ENCODE measurements around the gene TSPAN15. TPM values are rescaled to one million over a fixed set of nuclear protein-coding genes. Genes with fewer than 3 reads are reported as not detected.

TSPAN15 gene
- total and polyA plus RNA-seq, 2 donors (not counting 1 experiment from before 2014, with no cell fraction given) = 0.56 to 2.6 TPM

GRCh38 chr10:69439813-69440506 lies 11.3 kb upstream of the TSPAN15 start:
- Histone ChIP-seq H3K27me3 (ENCODE audit: control insufficient read depth, insufficient read depth, low read length) (peaks cover 5% of the 10 kb centered on the region), H3K4me2 (ENCODE audit: extremely low read depth, insufficient read depth, low read length) (no peak overlapping the region), H3K4me3 (replicated peaks in 1 of 4; ENCODE audit: control extremely low read depth in 1 of 4, insufficient read depth in 1 of 4, low read depth in 3 of 4, low read length in 4 of 4) (no peak overlapping the region), H2AFZ (ENCODE audit: low read length) (no peak overlapping the region), H3K9ac (ENCODE audit: insufficient read depth, low read length) (no peak overlapping the region), H3K4me1 (ENCODE audit: control insufficient read depth, extremely low read depth, insufficient read depth, low read length) (no peaks in the 10 kb centered on the region), H3K9me3 (ENCODE audit: control insufficient read depth, insufficient read depth, low read depth, low read length) (no peaks in the 10 kb centered on the region), H4K20me1 (ENCODE audit: control insufficient read depth, extremely low read depth, insufficient read depth, low read length) (no peaks in the 10 kb centered on the region), H3K79me2 (ENCODE audit: control insufficient read depth, insufficient read depth, low read length) (no peaks in the 10 kb centered on the region), H3K27ac (ENCODE audit: insufficient read depth, low read length) (no peak overlapping the region), H3K36me3 (ENCODE audit: control insufficient read depth, insufficient read depth, low read length) (no peaks in the 10 kb centered on the region)
- peak in 1 of 2 donors; percentile 42 for DNase-seq (ENCODE audit: low read depth in 2 of 2)
- no peak for TF ChIP-seq EZH2 (IDR thresholded peaks at IDR 0.05; ENCODE audit: low read length, missing control alignments)
- TF ChIP-seq, protein P1, sequence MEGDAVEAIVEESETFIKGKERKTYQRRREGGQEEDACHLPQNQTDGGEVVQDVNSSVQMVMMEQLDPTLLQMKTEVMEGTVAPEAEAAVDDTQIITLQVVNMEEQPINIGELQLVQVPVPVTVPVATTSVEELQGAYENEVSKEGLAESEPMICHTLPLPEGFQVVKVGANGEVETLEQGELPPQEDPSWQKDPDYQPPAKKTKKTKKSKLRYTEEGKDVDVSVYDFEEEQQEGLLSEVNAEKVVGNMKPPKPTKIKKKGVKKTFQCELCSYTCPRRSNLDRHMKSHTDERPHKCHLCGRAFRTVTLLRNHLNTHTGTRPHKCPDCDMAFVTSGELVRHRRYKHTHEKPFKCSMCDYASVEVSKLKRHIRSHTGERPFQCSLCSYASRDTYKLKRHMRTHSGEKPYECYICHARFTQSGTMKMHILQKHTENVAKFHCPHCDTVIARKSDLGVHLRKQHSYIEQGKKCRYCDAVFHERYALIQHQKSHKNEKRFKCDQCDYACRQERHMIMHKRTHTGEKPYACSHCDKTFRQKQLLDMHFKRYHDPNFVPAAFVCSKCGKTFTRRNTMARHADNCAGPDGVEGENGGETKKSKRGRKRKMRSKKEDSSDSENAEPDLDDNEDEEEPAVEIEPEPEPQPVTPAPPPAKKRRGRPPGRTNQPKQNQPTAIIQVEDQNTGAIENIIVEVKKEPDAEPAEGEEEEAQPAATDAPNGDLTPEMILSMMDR (conservative IDR thresholded peaks at IDR 0.05 in 1 of 2, IDR thresholded peaks at IDR 0.05 in 1 of 2; ENCODE audit: low read depth in 1 of 2, low read length in 2 of 2) = no peak

DNA sequence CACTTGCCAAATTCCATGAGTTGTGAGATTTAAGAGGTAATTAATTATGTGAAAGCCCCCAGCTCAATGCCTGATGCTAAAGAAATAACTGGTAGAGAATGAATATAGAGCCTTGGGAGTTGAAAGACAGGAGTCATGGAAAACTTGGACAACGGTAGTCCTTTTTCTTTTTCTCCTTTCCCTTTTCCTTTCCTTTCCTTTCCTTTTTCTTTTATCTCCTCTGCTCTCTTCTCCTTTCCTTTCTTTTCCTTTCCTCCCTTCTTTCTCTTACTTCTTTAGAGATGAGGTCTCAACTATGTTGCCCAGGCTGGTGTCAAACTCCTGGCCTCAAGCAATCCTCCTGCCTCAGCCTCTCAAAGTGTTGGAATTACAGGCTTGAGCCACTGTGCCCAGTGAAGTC lies 7.9 kb upstream of the TSPAN15 start:
- Histone ChIP-seq H2AFZ (ENCODE audit: low read length) (no peak overlapping the region), H3K4me1 (ENCODE audit: control insufficient read depth, extremely low read depth, insufficient read depth, low read length) (no peaks in the 10 kb centered on the region), H3K27me3 (ENCODE audit: control insufficient read depth, insufficient read depth, low read length) (peaks cover 4% of the 10 kb centered on the region), H4K20me1 (ENCODE audit: control insufficient read depth, extremely low read depth, insufficient read depth, low read length) (no peaks in the 10 kb centered on the region), H3K36me3 (ENCODE audit: control insufficient read depth, insufficient read depth, low read length) (no peaks in the 10 kb centered on the region), H3K27ac (ENCODE audit: insufficient read depth, low read length) (no peak overlapping the region), H3K4me3 (replicated peaks in 1 of 4; ENCODE audit: control extremely low read depth in 1 of 4, insufficient read depth in 1 of 4, low read depth in 3 of 4, low read length in 4 of 4) (no peak overlapping the region), H3K4me2 (ENCODE audit: extremely low read depth, insufficient read depth, low read length) (no peak overlapping the region), H3K9ac (ENCODE audit: insufficient read depth, low read length) (no peak overlapping the region), H3K79me2 (ENCODE audit: control insufficient read depth, insufficient read depth, low read length) (no peaks in the 10 kb centered on the region), H3K9me3 (ENCODE audit: control insufficient read depth, insufficient read depth, low read depth, low read length) (no peaks in the 10 kb centered on the region)
- DNase-seq (ENCODE audit: low read depth in 2 of 2) = no peak
- TF ChIP-seq EZH2 (IDR thresholded peaks at IDR 0.05; ENCODE audit: low read length, missing control alignments) = no peak
- TF ChIP-seq, protein P1 (conservative IDR thresholded peaks at IDR 0.05 in 1 of 2, IDR thresholded peaks at IDR 0.05 in 1 of 2; ENCODE audit: low read depth in 1 of 2, low read length in 2 of 2) = no peak

DNA sequence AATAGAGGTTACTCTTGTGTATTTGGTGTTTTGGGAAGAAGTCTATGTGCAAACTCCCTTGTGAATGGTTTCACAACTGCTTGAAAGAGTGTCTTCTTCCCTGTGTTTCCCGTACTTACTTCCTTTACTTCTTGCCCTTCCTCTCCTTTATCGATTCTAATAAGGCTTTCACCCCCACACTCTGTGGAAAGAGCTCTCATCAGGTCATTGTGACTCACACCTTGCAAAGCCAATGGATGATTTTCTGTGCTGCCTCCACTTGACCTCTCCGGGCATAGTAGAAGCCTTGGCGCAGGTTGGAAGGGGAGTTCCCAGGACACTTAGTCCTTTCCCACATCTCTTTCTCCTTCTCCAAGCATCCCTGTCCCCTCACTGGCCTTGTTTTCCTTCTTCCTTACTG lies 6.2 kb upstream of the TSPAN15 start:
- H3K4me2 ChIP-seq (ENCODE audit: extremely low read depth, insufficient read depth, low read length) = no peak overlapping the region
- H3K27ac ChIP-seq (ENCODE audit: insufficient read depth, low read length) = no peak overlapping the region
- no peak for TF ChIP-seq EZH2 (IDR thresholded peaks at IDR 0.05; ENCODE audit: low read length, missing control alignments)
- TF ChIP-seq, protein P1 (conservative IDR thresholded peaks at IDR 0.05 in 1 of 2, IDR thresholded peaks at IDR 0.05 in 1 of 2; ENCODE audit: low read depth in 1 of 2, low read length in 2 of 2) = no peak
- H3K79me2 ChIP-seq (ENCODE audit: control insufficient read depth, insufficient read depth, low read length) = no peaks in the 10 kb centered on the region
- H3K36me3 ChIP-seq (ENCODE audit: control insufficient read depth, insufficient read depth, low read length) = no peaks in the 10 kb centered on the region
- no peak overlapping the region for H2AFZ ChIP-seq (ENCODE audit: low read length)
- no peaks in the 10 kb centered on the region for H3K9me3 ChIP-seq (ENCODE audit: control insufficient read depth, insufficient read depth, low read depth, low read length)
- no peak overlapping the region for H3K9ac ChIP-seq (ENCODE audit: insufficient read depth, low read length)
- peaks cover 4% of the 10 kb centered on the region for H3K27me3 ChIP-seq (ENCODE audit: control insufficient read depth, insufficient read depth, low read length)
- DNase-seq (ENCODE audit: low read depth in 2 of 2) = no peak
- H4K20me1 ChIP-seq (ENCODE audit: control insufficient read depth, extremely low read depth, insufficient read depth, low read length) = no peaks in the 10 kb centered on the region
- H3K4me3 ChIP-seq (replicated peaks in 1 of 4; ENCODE audit: control extremely low read depth in 1 of 4, insufficient read depth in 1 of 4, low read depth in 3 of 4, low read length in 4 of 4) = no peak overlapping the region
- no peaks in the 10 kb centered on the region for H3K4me1 ChIP-seq (ENCODE audit: control insufficient read depth, extremely low read depth, insufficient read depth, low read length)
